ENCODE results near the gene GSAP. TPM values are rescaled to one million over a fixed set of nuclear protein-coding genes. Genes with fewer than 3 reads are reported as not detected.
A peak's percentile ranks its signal among the peaks of the same experiment; 100 is the strongest.

GSAP gene
- total RNA-seq, 3 donors from 2014 or later, result 25.8 to 35.7 (median 27.5) TPM

GRCh38 chr7:77329466-77330168 lies 86.5 kb downstream of the GSAP start:
- peaks cover 6 to 10% of the 10 kb centered on the region in 2 donors for H3K4me1 ChIP-seq
- TF ChIP-seq CTCF (IDR thresholded peaks at IDR 0.05) (no peak), POLR2A (IDR thresholded peaks at IDR 0.05) (no peak), POLR2AphosphoS5 (IDR thresholded peaks at IDR 0.05) (no peak)
- no peak for DNase-seq (ENCODE audit: low spot score in 2 of 2)
- intact Hi-C loops (cut with DNase I; ENCODE audit: low total_unique reads), result loop anchor here (5.0 kb wide), 1 partner anchor 1302 kb away; no protein-coding TSS in a partner anchor
- H3K27me3 ChIP-seq, result no peaks in the 10 kb centered on the region
- H3K27ac ChIP-seq, result peak overlapping the region; percentile 61 to 80
- no peaks in the 10 kb centered on the region for H3K9me3 ChIP-seq
- H3K4me3 ChIP-seq, result no peak overlapping the region
- H3K36me3 ChIP-seq, result no peaks in the 10 kb centered on the region

GRCh38 chr7:77328669-77329068 lies 87.5 kb downstream of the GSAP start:
- intact Hi-C loops (cut with DNase I; ENCODE audit: low total_unique reads), result no loop called here
- TF ChIP-seq POLR2A (IDR thresholded peaks at IDR 0.05), result no peak
- no peak for TF ChIP-seq CTCF (IDR thresholded peaks at IDR 0.05)
- no peak for TF ChIP-seq POLR2AphosphoS5 (IDR thresholded peaks at IDR 0.05)
- H3K4me1 ChIP-seq, result peaks cover 6 to 10% of the 10 kb centered on the region in 2 donors
- H3K9me3 ChIP-seq, result no peaks in the 10 kb centered on the region
- peak overlapping the region; percentile 61 to 80 for H3K27ac ChIP-seq
- no peaks in the 10 kb centered on the region for H3K36me3 ChIP-seq
- no peaks in the 10 kb centered on the region for H3K27me3 ChIP-seq
- no peak for DNase-seq (ENCODE audit: low spot score in 2 of 2)
- no peak overlapping the region for H3K4me3 ChIP-seq

GRCh38 chr7:77327932-77328628 lies 88.1 kb downstream of the GSAP start:
- peak overlapping the region; percentile 61 to 80 for H3K27ac ChIP-seq
- intact Hi-C loops (cut with DNase I; ENCODE audit: low total_unique reads), result no loop called here
- H3K9me3 ChIP-seq, result no peaks in the 10 kb centered on the region
- no peak for DNase-seq (ENCODE audit: low spot score in 2 of 2)
- TF ChIP-seq POLR2AphosphoS5 (IDR thresholded peaks at IDR 0.05) (no peak), POLR2A (IDR thresholded peaks at IDR 0.05) (no peak), CTCF (IDR thresholded peaks at IDR 0.05) (no peak)
- H3K36me3 ChIP-seq, result no peaks in the 10 kb centered on the region
- H3K27me3 ChIP-seq, result no peaks in the 10 kb centered on the region
- H3K4me1 ChIP-seq, result peaks cover 6 to 10% of the 10 kb centered on the region in 2 donors
- H3K4me3 ChIP-seq, result no peak overlapping the region

GRCh38 chr7:77327067-77327931 lies 88.8 kb downstream of the GSAP start:
- TF ChIP-seq POLR2AphosphoS5 (IDR thresholded peaks at IDR 0.05) (no peak), CTCF (IDR thresholded peaks at IDR 0.05) (no peak), POLR2A (IDR thresholded peaks at IDR 0.05) (no peak)
- H3K36me3 ChIP-seq, result no peaks in the 10 kb centered on the region
- no peaks in the 10 kb centered on the region for H3K9me3 ChIP-seq
- no peaks in the 10 kb centered on the region for H3K27me3 ChIP-seq
- H3K27ac ChIP-seq, result peak overlapping the region; percentile 61 to 80
- DNase-seq (ENCODE audit: low spot score in 2 of 2), result peak in 1 of 2 donors; percentile 26
- intact Hi-C loops (cut with DNase I; ENCODE audit: low total_unique reads), result no loop called here
- peaks cover 6 to 10% of the 10 kb centered on the region in 2 donors for H3K4me1 ChIP-seq
- no peak overlapping the region for H3K4me3 ChIP-seq

All from breast epithelium (tissue), 4 donors.